ENCODE data around the gene KCNC4.
A peak's percentile ranks its signal among the peaks of the same experiment; 100 is the strongest.

Gene KCNC4

DNA sequence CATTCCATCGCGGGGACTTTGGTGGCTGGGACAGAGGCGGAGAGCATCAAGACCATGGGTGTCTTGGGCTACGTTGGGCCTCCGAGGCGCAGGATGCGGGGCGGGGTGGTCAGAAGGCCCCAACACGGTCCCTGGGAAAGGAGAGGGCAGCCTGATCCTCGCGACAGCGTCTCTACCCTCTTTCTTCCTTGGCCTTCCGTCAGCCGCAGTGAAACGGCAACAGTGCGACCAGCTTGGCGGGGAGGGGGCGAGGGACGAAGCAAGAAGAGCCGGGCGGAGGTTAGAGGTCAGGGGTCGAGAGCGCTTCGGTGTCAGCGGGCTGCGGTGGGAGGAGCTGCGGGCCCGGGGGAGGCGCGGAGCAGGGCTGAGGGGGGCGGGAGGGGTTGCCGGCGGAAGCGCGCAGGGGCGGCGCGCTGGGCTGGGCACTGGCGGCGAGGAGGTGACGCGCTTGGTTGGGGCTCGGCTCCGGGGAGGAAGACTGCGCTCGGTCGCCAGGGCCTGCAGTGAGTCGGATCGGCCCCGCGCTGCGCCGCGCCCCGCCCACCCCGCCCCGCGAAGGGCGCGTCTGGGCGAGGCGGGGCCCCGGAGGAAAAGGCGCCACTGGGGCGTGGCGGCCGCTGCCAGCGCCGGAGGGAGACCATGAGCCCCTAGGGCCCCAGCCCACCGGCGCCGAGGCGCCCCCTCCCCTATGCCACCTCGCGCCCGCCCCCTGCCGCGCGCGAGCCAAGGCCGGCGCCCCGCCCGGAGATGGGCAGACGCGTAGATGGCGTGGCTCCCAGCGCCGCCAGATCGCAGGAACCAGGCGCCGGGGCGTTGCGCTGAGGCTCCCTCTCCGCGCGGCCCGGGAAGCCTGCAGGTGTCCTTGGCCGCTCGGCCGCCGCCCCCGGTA, at the start of gene KCNC4:
Gene KCNC4, plus strand, starts transcription at position 600 of the 889 bp plus-strand sequence. CDS start 1,186 bp downstream, outside the sequence.
- H3K4me3 ChIP-seq (replicated peaks; ENCODE audit: low read depth, low read length) = peak within 1 kb of the TSS; percentile 54
- TF ChIP-seq, protein P1, sequence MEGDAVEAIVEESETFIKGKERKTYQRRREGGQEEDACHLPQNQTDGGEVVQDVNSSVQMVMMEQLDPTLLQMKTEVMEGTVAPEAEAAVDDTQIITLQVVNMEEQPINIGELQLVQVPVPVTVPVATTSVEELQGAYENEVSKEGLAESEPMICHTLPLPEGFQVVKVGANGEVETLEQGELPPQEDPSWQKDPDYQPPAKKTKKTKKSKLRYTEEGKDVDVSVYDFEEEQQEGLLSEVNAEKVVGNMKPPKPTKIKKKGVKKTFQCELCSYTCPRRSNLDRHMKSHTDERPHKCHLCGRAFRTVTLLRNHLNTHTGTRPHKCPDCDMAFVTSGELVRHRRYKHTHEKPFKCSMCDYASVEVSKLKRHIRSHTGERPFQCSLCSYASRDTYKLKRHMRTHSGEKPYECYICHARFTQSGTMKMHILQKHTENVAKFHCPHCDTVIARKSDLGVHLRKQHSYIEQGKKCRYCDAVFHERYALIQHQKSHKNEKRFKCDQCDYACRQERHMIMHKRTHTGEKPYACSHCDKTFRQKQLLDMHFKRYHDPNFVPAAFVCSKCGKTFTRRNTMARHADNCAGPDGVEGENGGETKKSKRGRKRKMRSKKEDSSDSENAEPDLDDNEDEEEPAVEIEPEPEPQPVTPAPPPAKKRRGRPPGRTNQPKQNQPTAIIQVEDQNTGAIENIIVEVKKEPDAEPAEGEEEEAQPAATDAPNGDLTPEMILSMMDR (IDR thresholded peaks at IDR 0.05; ENCODE audit: low read length, missing control alignments) = no peak
- peak; percentile 79 for DNase-seq (ENCODE audit: low read depth)

DNA sequence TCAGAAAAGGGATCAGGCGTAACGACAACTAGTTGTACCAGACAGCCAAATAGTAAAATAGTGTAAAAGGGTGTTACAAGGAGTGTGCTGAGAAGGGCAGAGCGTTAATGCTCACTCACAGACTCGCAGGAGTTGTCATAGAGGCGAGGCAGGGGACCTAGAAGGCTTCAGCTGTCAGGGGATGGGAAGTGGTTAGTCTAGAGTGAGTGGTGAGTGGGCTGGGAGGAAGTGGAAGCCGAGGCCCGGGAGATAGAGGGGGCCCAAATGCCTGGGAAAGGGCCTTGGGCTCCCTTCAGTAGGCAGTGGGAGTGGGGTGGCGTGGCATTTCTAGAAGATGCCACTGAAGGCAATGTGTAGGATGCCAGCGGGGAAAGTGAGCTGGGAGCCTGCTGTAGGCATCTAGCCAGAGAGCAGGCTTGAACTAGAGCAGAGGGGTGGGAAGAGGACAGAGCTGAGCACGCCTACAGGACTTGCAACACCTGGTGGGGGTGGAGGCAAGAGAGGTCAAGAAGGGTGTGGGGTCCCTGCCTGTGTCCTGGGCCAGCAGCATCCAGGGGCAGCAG, 49.5 kb upstream of the KCNC4 start:
- TF ChIP-seq, protein P1 (IDR thresholded peaks at IDR 0.05; ENCODE audit: low read length, missing control alignments) = no peak

DNA sequence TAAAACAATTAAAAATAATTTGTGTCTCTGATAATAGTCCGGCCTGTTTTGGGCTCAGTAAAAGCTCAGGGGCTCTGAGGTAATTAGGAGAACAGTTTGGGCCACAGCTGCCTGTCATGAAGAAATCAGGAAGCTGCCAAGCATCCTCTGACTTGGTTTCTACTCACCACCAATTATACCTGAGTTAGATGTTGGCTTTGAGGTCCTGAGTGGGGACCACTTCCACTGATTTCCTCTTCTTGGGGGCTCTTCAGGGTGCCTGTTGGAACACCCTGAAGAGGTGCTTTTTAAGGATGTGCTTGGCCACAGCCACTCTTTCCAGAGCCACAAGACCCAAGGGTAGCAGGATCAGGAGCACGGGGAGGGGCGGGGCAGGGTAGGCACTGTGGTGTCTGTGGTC, 48.9 kb upstream of the KCNC4 start:
- no peak for DNase-seq (ENCODE audit: low read depth)
- TF ChIP-seq, protein P1 (IDR thresholded peaks at IDR 0.05; ENCODE audit: low read length, missing control alignments) = no peak
- H3K4me3 ChIP-seq (replicated peaks; ENCODE audit: low read depth, low read length) = no peak overlapping the region

More for the DNA sequence above, 49.5 kb upstream of the KCNC4 start:
- H3K4me3 ChIP-seq (replicated peaks; ENCODE audit: low read depth, low read length) = no peak overlapping the region
- DNase-seq (ENCODE audit: low read depth) = no peak

DNA sequence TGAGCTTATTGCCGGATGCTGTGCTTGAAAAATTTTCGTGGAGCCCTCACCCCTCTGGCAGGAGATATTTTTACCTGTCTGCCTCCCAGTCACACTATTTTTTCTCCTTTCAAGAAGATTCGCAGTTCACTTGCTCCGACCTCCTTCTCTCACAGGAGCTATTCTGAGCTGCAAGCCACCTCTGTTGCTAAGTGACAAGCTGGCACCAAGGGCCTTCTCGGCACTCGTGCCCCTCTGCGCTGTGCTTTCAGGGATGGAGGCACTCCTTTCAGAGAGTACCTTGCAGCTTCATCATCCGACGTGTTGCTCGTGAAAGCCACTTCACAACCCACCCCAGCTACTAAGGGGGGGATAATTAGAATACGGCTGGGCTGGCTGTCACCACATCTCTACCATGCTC, 48.3 kb upstream of the KCNC4 start:
- H3K4me3 ChIP-seq (replicated peaks; ENCODE audit: low read depth, low read length) = no peak overlapping the region
- TF ChIP-seq, protein P1 (IDR thresholded peaks at IDR 0.05; ENCODE audit: low read length, missing control alignments) = no peak
- no peak for DNase-seq (ENCODE audit: low read depth)

DNA sequence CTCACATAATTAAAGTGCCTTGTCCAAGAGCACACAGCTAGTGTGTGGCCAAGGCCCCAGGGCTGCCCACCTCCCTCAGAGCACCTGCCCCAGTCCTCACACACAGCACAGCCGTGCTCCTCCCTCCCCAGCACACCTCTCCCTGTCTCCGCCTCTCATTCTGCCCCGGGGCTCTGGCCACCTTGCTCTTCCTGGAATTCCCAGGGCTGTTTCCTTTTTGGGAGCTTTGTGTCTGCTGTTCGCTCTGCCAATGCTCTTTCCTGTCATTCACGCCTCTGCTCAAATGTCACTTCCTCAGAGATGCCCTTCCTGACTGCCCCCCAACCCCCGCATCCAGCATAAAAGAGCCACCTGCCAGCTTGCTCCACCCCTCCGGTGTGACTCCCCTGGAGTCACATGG, 46.5 kb upstream of the KCNC4 start:
- H3K4me3 ChIP-seq (replicated peaks; ENCODE audit: low read depth, low read length) = no peak overlapping the region
- DNase-seq (ENCODE audit: low read depth) = no peak
- TF ChIP-seq, protein P1 (IDR thresholded peaks at IDR 0.05; ENCODE audit: low read length, missing control alignments) = no peak

DNA sequence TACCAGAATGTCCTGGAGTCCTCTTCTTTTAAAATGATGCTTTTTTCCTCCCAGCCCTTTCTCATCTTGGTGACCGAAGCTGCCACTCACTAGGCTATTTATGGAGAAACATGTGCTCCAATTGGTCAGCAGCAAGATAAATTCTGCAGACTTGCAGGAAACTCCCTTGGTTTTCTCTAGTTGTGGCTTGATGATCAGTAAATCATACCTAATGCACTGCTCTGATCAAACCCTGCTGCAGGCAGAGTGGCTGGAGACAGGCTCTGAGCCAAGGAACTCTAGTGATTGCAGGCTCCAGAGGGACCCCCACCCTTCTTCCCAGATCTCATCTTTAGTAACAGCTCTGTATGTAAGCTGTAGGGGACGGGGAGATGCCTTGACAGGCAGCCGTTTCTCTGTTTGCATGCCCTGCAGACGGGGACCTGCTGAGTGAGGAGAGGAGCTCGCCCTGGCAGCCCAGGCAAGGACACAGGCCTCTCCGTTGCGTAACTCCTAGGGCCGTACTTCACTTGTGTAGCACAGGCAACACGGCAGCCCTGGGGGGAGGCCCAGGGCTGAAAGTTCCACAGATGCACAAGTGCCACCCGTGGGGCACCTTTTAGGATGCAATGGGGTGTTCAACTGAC, 45.3 kb upstream of the KCNC4 start:
- TF ChIP-seq, protein P1 (IDR thresholded peaks at IDR 0.05; ENCODE audit: low read length, missing control alignments) = no peak
- no peak for DNase-seq (ENCODE audit: low read depth)
- H3K4me3 ChIP-seq (replicated peaks; ENCODE audit: low read depth, low read length) = no peak overlapping the region
